Brain microvascular endothelial cell (primary cell): ENCODE results near the gene SDK2.

Experiments used
- DNase-seq: peaks from one replicate; pipeline ENCODE4 v3.0.0-alpha.2; 2020
- H3K27ac ChIP-seq: fragments of 250-450 bp; sonication (Bioruptor Pico); 2 replicates; pipeline ENCODE4 v1.5.1; 2020; ENCODE audit warnings: mild to moderate bottlenecking, moderate library complexity
- H3K27me3 ChIP-seq: fragments of 250-450 bp; sonication (Bioruptor Pico); replicated peaks from 2 replicates; pipeline ENCODE4 v1.5.1; 2020; ENCODE audit warnings: mild to moderate bottlenecking
- H3K36me3 ChIP-seq: fragments of 250-450 bp; sonication (Bioruptor Pico); replicated peaks from 2 replicates; pipeline ENCODE4 v1.5.1; 2020; ENCODE audit warnings: mild to moderate bottlenecking
- H3K4me3 ChIP-seq: 2 replicates; pipeline ENCODE4 v1.5.1; 2011; ENCODE audit warnings: low read depth, mild to moderate bottlenecking, control low read depth, low read length, moderate library complexity
- in situ Hi-C: cut with HindIII; loops from 2 replicates; pipeline ENCODE4 v1.10.0; 2017; ENCODE audit warnings: low sequenced_read_pairs, low pct_ligation_motif_present
- TF ChIP-seq, protein P1 (sequence below): IDR thresholded peaks from 2 replicates; pipeline ENCODE4 v1.5.1; 2011; ENCODE audit warnings: low read depth, mild to moderate bottlenecking, moderate library complexity, low read length, control low read depth, inconsistent platforms; ENCODE audit errors: missing control alignments

Gene SDK2

DNA sequence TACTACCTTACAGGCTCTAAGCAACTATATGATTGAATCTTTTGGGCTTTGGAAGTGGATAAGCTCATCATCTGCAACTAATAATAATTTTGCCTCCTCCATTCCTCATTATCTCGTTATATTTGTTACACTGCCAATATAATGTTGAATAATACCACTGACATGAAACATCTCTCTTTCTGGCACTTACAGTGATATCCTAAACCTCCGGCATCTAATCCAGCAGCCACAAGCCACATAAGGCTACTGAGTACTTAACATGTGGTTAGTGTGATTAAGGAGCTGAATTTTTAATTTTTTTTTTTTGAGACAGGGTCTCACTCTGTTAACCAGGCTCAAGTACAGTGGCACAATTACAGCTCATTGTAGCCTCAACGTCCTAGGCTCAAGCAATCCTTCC is 342.1 kb downstream of the SDK2 start:
- no peak overlapping the region for H3K4me3 ChIP-seq
- in situ Hi-C loops, result no loop called here
- no peak for DNase-seq
- H3K27ac ChIP-seq, result no peak overlapping the region
- H3K36me3 ChIP-seq, result peaks cover 3% of the 10 kb centered on the region
- TF ChIP-seq, protein P1, sequence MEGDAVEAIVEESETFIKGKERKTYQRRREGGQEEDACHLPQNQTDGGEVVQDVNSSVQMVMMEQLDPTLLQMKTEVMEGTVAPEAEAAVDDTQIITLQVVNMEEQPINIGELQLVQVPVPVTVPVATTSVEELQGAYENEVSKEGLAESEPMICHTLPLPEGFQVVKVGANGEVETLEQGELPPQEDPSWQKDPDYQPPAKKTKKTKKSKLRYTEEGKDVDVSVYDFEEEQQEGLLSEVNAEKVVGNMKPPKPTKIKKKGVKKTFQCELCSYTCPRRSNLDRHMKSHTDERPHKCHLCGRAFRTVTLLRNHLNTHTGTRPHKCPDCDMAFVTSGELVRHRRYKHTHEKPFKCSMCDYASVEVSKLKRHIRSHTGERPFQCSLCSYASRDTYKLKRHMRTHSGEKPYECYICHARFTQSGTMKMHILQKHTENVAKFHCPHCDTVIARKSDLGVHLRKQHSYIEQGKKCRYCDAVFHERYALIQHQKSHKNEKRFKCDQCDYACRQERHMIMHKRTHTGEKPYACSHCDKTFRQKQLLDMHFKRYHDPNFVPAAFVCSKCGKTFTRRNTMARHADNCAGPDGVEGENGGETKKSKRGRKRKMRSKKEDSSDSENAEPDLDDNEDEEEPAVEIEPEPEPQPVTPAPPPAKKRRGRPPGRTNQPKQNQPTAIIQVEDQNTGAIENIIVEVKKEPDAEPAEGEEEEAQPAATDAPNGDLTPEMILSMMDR, result no peak
- no peaks in the 10 kb centered on the region for H3K27me3 ChIP-seq

DNA sequence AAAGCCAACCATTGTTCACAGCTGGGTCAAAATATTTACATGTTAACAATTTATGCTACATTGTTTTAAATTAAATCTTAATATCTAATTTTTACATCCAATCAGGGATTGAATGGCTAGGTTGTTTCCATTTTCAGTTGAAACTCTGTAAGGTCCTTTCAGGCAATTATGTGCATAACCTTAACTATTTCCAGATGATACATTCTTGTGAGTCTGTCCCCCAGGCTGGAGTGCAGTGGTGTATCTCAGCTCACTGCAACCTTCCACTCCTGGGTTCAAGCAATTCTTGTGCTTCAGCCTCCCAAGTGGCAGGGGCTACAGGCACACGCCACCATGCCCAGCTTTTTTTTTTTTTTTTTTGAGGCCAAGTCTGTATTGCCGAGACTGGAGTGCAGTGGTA is 342.9 kb downstream of the SDK2 start:
- in situ Hi-C loops, result no loop called here
- H3K36me3 ChIP-seq, result peaks cover 3% of the 10 kb centered on the region
- TF ChIP-seq, protein P1, result no peak
- no peak overlapping the region for H3K27ac ChIP-seq
- no peak for DNase-seq
- H3K4me3 ChIP-seq, result no peak overlapping the region
- no peaks in the 10 kb centered on the region for H3K27me3 ChIP-seq

DNA sequence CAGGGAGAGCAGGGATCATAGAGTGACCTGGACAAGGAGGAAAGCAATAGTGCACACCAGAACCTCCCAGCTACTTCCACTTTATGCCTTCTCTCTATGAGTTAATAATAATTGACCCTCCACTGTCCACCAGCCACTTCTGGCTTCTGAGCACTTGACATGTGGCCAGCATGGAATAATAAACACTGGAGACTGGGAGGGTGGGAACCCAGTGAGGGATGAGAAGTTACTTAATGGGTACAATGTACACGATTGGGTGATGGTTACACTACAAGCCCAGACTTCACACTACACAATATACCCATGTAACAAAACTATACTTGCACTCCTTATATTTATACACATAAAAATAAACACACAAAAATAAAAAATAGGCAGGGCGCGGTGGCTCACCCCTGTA is 343.9 kb downstream of the SDK2 start:
- Histone ChIP-seq H3K27me3 (no peaks in the 10 kb centered on the region), H3K36me3 (no peaks in the 10 kb centered on the region), H3K27ac (no peak overlapping the region), H3K4me3 (no peak overlapping the region)
- DNase-seq, result no peak
- in situ Hi-C loops, result no loop called here
- TF ChIP-seq, protein P1, result no peak

DNA sequence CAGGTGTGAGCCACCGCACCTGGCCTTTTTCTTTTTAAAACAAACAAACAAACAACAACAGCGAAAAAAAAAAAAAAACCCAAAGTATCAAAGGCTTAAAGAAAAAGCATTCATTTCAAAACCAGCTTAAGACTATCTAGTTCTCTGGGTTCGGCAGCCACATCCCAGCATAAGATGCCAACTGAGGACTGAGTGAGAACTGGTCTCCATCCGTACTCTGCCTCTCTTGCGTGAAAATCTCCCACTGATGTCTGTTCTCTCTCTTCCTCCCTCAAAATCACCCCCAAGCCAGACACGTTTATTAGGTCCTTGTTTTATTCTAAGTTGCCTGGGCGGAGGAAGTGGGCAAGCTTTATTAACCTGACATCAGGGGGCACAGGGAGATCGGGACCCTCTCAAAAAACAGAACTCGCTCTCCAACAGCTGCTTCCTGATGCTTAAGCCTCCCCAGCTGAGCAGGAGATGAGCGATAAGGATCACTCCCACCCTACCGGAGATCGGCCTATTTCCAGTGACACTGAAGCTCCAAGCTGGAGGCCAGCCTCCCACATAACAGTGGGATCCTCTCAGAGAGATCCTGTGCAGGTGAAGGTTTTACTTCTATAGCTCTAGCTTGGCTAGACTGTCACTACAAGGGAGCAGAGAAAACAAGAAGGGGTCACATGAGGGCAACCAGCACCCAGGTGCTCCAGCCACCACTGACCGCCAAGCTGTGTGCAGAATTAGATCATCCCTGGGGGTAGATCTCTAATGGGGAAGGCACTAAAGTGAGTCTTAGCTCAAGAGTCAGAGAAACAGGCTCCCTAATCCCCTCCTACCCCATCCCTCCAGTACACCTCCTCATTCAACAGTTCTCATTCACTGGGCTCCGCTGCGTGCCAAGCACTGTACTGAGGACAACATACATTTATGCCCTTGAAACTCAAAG is 346.0 kb downstream of the SDK2 start:
- H3K27me3 ChIP-seq, result no peaks in the 10 kb centered on the region
- H3K4me3 ChIP-seq, result no peak overlapping the region
- TF ChIP-seq, protein P1, result no peak
- H3K27ac ChIP-seq, result no peak overlapping the region
- in situ Hi-C loops, result no loop called here
- no peak for DNase-seq
- H3K36me3 ChIP-seq, result no peaks in the 10 kb centered on the region

DNA sequence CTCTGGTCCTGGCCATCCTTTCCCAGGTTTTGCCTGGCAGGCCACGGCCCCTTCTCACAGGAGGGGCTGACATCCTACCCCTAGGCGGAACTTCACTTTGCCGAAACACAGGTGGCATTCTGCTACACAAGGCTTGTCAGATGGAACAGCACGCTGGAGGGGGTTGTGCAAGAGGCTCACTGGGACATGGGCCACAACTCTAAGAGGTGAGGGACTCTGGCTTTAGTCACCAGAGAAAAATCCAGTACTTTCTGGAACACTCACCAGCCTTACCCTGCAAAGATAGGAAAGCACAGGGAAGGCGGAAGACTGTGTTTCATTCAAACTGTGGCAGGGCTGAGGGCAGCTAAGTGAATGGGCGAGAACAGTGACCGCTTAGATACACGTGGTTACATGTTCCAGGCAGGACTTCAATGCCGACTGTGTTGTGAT is 350.7 kb downstream of the SDK2 start:
- TF ChIP-seq, protein P1, result no peak
- in situ Hi-C loops, result no loop called here
- peak; percentile 57 for DNase-seq
- no peak overlapping the region for H3K27ac ChIP-seq
- H3K36me3 ChIP-seq, result no peaks in the 10 kb centered on the region
- H3K4me3 ChIP-seq, result no peak overlapping the region
- H3K27me3 ChIP-seq, result no peaks in the 10 kb centered on the region

DNA sequence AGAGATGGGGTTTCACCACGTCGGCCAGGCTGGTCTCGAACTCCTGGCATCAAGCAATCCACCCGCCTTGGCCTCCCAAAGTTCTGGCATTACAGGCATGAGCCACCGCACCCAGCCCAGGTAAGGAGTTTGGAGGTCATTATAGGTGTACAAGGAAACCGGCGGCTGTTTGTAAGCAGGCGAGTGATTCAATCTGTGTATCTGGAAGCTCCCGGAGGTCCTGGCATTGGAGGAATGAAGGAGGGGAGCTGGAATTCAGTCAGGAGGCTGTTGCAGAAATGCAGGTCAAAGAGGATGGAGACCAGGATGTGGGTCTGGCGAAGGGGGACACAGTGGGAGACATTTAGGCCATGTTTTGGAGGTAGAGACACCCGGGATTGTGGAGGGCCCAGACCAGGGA is 351.2 kb downstream of the SDK2 start:
- in situ Hi-C loops, result no loop called here
- no peak for DNase-seq
- Histone ChIP-seq H3K4me3 (no peak overlapping the region), H3K27me3 (no peaks in the 10 kb centered on the region), H3K27ac (no peak overlapping the region), H3K36me3 (no peaks in the 10 kb centered on the region)
- TF ChIP-seq, protein P1, result no peak
